HCT116 (cell line): ENCODE data around the gene HIP1. TPM values are rescaled to one million over a fixed set of nuclear protein-coding genes. Genes with fewer than 3 reads are reported as not detected.

Experiments used
- ATAC-seq: fragments of 200-7000 bp; cut with Tn5 transposase; 2 replicates; pipeline ENCODE4 v1.9.1; 2020; ENCODE audit warnings: mild to moderate bottlenecking, moderate library complexity
- BruUV-seq: library from RNA; stranded (reverse); fragments of 400-500 nt; replicated peaks from 2 replicates; lab custom pipeline; 2021; lab: Mats Ljungman, UMichigan
- CTCF ChIA-PET: fragments of 300-600 bp; sonication (Branson Sonifier 250); formaldehyde crosslinking; loops from one replicate; lab custom pipeline; 2021; ENCODE audit warnings: antibody characterized with exemption; lab: Charles Lee
- POLR2A ChIA-PET: fragments of 300-600, 350-600 bp; sonication (Branson Sonifier 250); formaldehyde crosslinking; loops from one replicate; lab custom pipeline; 2021; ENCODE audit warnings: antibody characterized with exemption; lab: Charles Lee
- RAD21 ChIA-PET, 2 experiments: fragments of 300-600 bp; sonication (Branson Sonifier 250); formaldehyde crosslinking; loops; one replicate each; lab custom pipeline; 2023; ENCODE audit warnings: low total read pairs in 2 of 2; ENCODE audit not compliant: uncharacterized antibody in 2 of 2, unreplicated experiment in 2 of 2, low non-redundant PET in 1 of 2; lab: Charles Lee
- DNase-seq: peaks from one replicate; pipeline ENCODE4 v3.0.0-alpha.2; 2010; ENCODE audit warnings: low read depth, low spot score
- H2AFZ ChIP-seq: fragments of 200-600 bp; shearing (Covaris generic), sonication (generic); 2 replicates; pipeline ENCODE4 v1.6.1; 2017; ENCODE audit warnings: low read depth, mixed run types, mixed read lengths, antibody characterized with exemption, low read length; ENCODE audit not compliant: poor library complexity, severe bottlenecking
- H3K27ac ChIP-seq: 2 replicates; pipeline ENCODE4 v1.5.1; 2012; ENCODE audit warnings: low read depth, low read length
- H3K27me3 ChIP-seq: fragments of 200-600 bp; sonication (generic); 2 replicates; pipeline ENCODE4 v1.6.1; 2016; ENCODE audit warnings: mixed run types, low read length, mixed read lengths; ENCODE audit not compliant: insufficient read depth
- H3K36me3 ChIP-seq, 2 experiments: fragments of 200-500 bp in 1 of 2; fragments of 200-600 bp in 1 of 2; sonication (Bioruptor generic) in 1 of 2; sonication (generic) in 1 of 2; 2 replicates each; pipeline versions ENCODE4 v1.5.1 to v1.6.1; 2014 to 2016; ENCODE audit warnings: low read length in 2 of 2, inconsistent platforms in 1 of 2, mixed read lengths in 1 of 2, mixed run types in 1 of 2; ENCODE audit not compliant: insufficient read depth in 2 of 2, control insufficient read depth in 1 of 2
- H3K4me1 ChIP-seq, 2 experiments: fragments of 200-600 bp in 1 of 2; sonication (generic) in 1 of 2; 2 replicates each; pipeline versions ENCODE4 v1.5.1 to v1.6.1; 2012 to 2017; ENCODE audit warnings: low read length in 2 of 2, inconsistent platforms in 1 of 2, mild to moderate bottlenecking in 1 of 2, mixed read lengths in 1 of 2, mixed run types in 1 of 2, moderate library complexity in 1 of 2; ENCODE audit not compliant: insufficient read depth in 2 of 2, control insufficient read depth in 1 of 2
- H3K4me2 ChIP-seq: fragments of 200-600 bp; sonication (generic); 2 replicates; pipeline ENCODE4 v1.6.1; 2017; ENCODE audit warnings: mixed run types, low read length, mixed read lengths
- H3K4me3 ChIP-seq, 2 experiments: fragments of 200-600 bp in 1 of 2; sonication (generic) in 1 of 2; replicated peaks in 1 of 2; 2 replicates each; pipeline ENCODE4 v1.5.1; 2011 to 2016; ENCODE audit warnings: low read length in 2 of 2, control low read depth in 1 of 2, low read depth in 1 of 2, mild to moderate bottlenecking in 1 of 2, mixed read lengths in 1 of 2, mixed run types in 1 of 2
- H3K79me2 ChIP-seq: fragments of 200-600 bp; sonication (generic); 2 replicates; pipeline ENCODE4 v1.6.1; 2017; ENCODE audit warnings: mild to moderate bottlenecking, mixed run types, low read length, moderate library complexity, mixed read lengths; ENCODE audit not compliant: insufficient read depth
- H3K9ac ChIP-seq: fragments of 200-600 bp; sonication (generic); 2 replicates; pipeline ENCODE4 v1.6.1; 2016; ENCODE audit warnings: low read length, mixed read lengths
- H3K9me2 ChIP-seq: fragments of 200-600 bp; sonication (generic), shearing (Covaris generic); 2 replicates; pipeline ENCODE4 v1.6.1; 2017; ENCODE audit warnings: mixed run types, mild to moderate bottlenecking, moderate library complexity; ENCODE audit not compliant: insufficient read depth
- H3K9me3 ChIP-seq, 2 experiments: fragments of 200-500 bp in 1 of 2; fragments of 200-600 bp in 1 of 2; sonication (Bioruptor generic) in 1 of 2; sonication (generic) in 1 of 2; 2 replicates each; pipeline ENCODE4 v1.6.1; 2014 to 2017; ENCODE audit warnings: low read length in 2 of 2, mixed read lengths in 2 of 2, inconsistent platforms in 1 of 2, low read depth in 1 of 2, mild to moderate bottlenecking in 1 of 2, mixed run types in 1 of 2, moderate library complexity in 1 of 2; ENCODE audit not compliant: control insufficient read depth in 1 of 2, insufficient read depth in 1 of 2
- H4K20me1 ChIP-seq: fragments of 200-600 bp; sonication (generic), shearing (Covaris generic); 2 replicates; pipeline ENCODE4 v1.6.1; 2017; ENCODE audit warnings: mixed run types, mild to moderate bottlenecking, moderate library complexity; ENCODE audit not compliant: insufficient read depth
- ATF3 ChIP-seq: IDR thresholded peaks from 2 replicates; pipeline ENCODE4 v1.6.1; 2012
- CBX3 ChIP-seq: IDR thresholded peaks from 2 replicates; pipeline ENCODE4 v1.6.1; 2012; ENCODE audit warnings: low read depth
- CTCF ChIP-seq, 3 experiments: fragments of 200-600 bp in 1 of 3; sonication (generic) in 1 of 3; IDR thresholded peaks in 2 of 3; conservative IDR thresholded peaks in 1 of 3; 2 replicates each; pipeline ENCODE4 v1.5.1; 2012 to 2017; ENCODE audit warnings: low read depth in 2 of 3, low read length in 2 of 3, antibody characterized with exemption in 1 of 3, borderline replicate concordance in 1 of 3, control low read depth in 1 of 3, mild to moderate bottlenecking in 1 of 3, mixed read lengths in 1 of 3, mixed run types in 1 of 3, moderate library complexity in 1 of 3; ENCODE audit not compliant: insufficient read depth in 1 of 3
- EGR1 ChIP-seq: IDR thresholded peaks from 2 replicates; pipeline ENCODE4 v1.6.1; 2012; ENCODE audit warnings: low read depth
- EZH2 ChIP-seq: fragments of 200-600 bp; sonication (generic); IDR thresholded peaks from 2 replicates; pipeline ENCODE4 v1.6.1; 2017; ENCODE audit warnings: antibody characterized with exemption, mixed run types
- FOSL1 ChIP-seq: IDR thresholded peaks from 2 replicates; pipeline ENCODE4 v1.6.1; 2012; ENCODE audit warnings: low read depth
- MAX ChIP-seq: IDR thresholded peaks from 2 replicates; pipeline ENCODE4 v1.6.1; 2012
- POLR2AphosphoS5 ChIP-seq: IDR thresholded peaks from 2 replicates; pipeline ENCODE4 v1.6.1; 2011; ENCODE audit warnings: mild to moderate bottlenecking, low read depth, low read length, moderate library complexity
- RAD21 ChIP-seq: IDR thresholded peaks from 2 replicates; pipeline ENCODE4 v1.6.1; 2012; ENCODE audit warnings: low read depth, mild to moderate bottlenecking
- REST ChIP-seq: IDR thresholded peaks from 2 replicates; pipeline ENCODE4 v1.6.1; 2012; ENCODE audit warnings: low read depth
- SP1 ChIP-seq: IDR thresholded peaks from 2 replicates; pipeline ENCODE4 v1.6.1; 2012; ENCODE audit warnings: low read depth
- SRF ChIP-seq: IDR thresholded peaks from 2 replicates; pipeline ENCODE4 v1.6.1; 2012; ENCODE audit warnings: low read depth
- TCF7L2 ChIP-seq: IDR thresholded peaks from 2 replicates; pipeline ENCODE4 v1.7.0; 2011; ENCODE audit warnings: borderline replicate concordance, inconsistent platforms; ENCODE audit not compliant: insufficient read depth, insufficient read length; ENCODE audit errors: extremely low read depth
- ZBTB33 ChIP-seq: IDR thresholded peaks from 2 replicates; pipeline ENCODE4 v1.6.1; 2011; ENCODE audit warnings: mild to moderate bottlenecking, low read length, moderate library complexity; ENCODE audit not compliant: insufficient replicate concordance; ENCODE audit errors: extremely low read depth
- ZNF274 ChIP-seq: fragments of 200-500 bp; sonication (Bioruptor generic); IDR thresholded peaks from 2 replicates; pipeline ENCODE4 v1.6.1; 2014; ENCODE audit warnings: mild to moderate bottlenecking, low read depth, low read length, inconsistent platforms
- intact Hi-C: fragments of 100-400 bp; cut with micrococcal nuclease; formaldehyde crosslinking; loops from 2 replicates; pipeline ENCODE4 v1.10.0; 2022
- total RNA-seq: library from RNA; stranded (reverse); gene quantifications from one replicate; pipeline ENCODE4 v1.2.1, GENCODE V29; 2021; ENCODE audit not compliant: unreplicated experiment

The HIP1 gene
- total RNA-seq, 1 experiment from 2014 or later: 22.1 TPM

GRCh38 chr7:75715864-75716263, 22.9 kb downstream of the HIP1 start (continued):
- no peak for TF ChIP-seq CTCF (IDR thresholded peaks at IDR 0.05 in 2 of 3, conservative IDR thresholded peaks at IDR 0.05 in 1 of 3; ENCODE audit: borderline replicate concordance in 1 of 3, insufficient read depth in 1 of 3, low read depth in 2 of 3, low read length in 2 of 3)

- Histone ChIP-seq H3K36me3 (no peaks in the 10 kb centered on the region), H3K27ac (no peak overlapping the region), H3K4me3 (no peak overlapping the region), H3K9me3 (peaks cover 11 to 18% of the 10 kb centered on the region in 2 experiments; a peak in 3 of 4 replicates), H3K9ac (no peak overlapping the region), H3K4me2 (no peak overlapping the region), H3K4me1 (peaks cover 9 to 13% of the 10 kb centered on the region in 2 experiments), H3K9me2 (no peaks in the 10 kb centered on the region), H3K79me2 (no peaks in the 10 kb centered on the region), H3K27me3 (no peaks in the 10 kb centered on the region), H2AFZ (no peak overlapping the region), H4K20me1 (no peaks in the 10 kb centered on the region)
- intact Hi-C loops: no loop called here
- ChIA-PET POLR2A (no interaction called here), CTCF (no interaction called here), RAD21 (no interaction called here)
- ATAC-seq: no peak
- DNase-seq: no peak
- BruUV-seq: no TSS peak
- TF ChIP-seq CBX3: no peak
- TF ChIP-seq ZBTB33: no peak
- no peak for TF ChIP-seq SRF
- no peak for TF ChIP-seq MAX
- no peak for TF ChIP-seq FOSL1
- TF ChIP-seq RAD21: no peak
- no peak for TF ChIP-seq ATF3
- TF ChIP-seq REST: no peak
- TF ChIP-seq TCF7L2: no peak
- no peak for TF ChIP-seq SP1
- TF ChIP-seq EGR1: no peak
- TF ChIP-seq ZNF274: no peak
- TF ChIP-seq POLR2AphosphoS5: no peak
- no peak for TF ChIP-seq EZH2
Observed at GRCh38 chr7:75712517-75713361, 26.0 kb downstream of the HIP1 start.
